Muscle of back (tissue), 13 donors: ENCODE measurements around the gene BAK1. TPM values are rescaled to one million over a fixed set of nuclear protein-coding genes. Genes with fewer than 3 reads are reported as not detected.
A peak's percentile ranks its signal among the peaks of the same experiment; 100 is the strongest.

Source experiments
- DNase-seq, 3 donors: peaks; one replicate each; pipeline versions ENCODE4 v3.0.0 to v3.0.0-alpha.2; 2013
- long read RNA-seq, 9 donors: transcript quantifications; one replicate each; lab custom pipeline, GENCODE V29; 2026
- polyA plus RNA-seq, 10 donors: library from polyadenylated mRNA; unstranded; fragments of 120-200 nt; gene quantifications; one replicate each; pipeline ENCODE4 v1.2.1, GENCODE V29; 2013; ENCODE audit not compliant: insufficient read length in 10 of 10

Gene BAK1
- polyA plus RNA-seq, result 10 to 100 TPM; 14.4 to 20.8 (median 17.3) TPM
- long read RNA-seq, donor 1, partial matches to known transcripts, result 0 of 4 reads
- long read RNA-seq, donor 1, other reads (novel, unspliced or antisense), result 0 of 4 reads
- long read RNA-seq, donor 2, partial matches to known transcripts, result 0 of 1 reads
- long read RNA-seq, donor 2, other reads (novel, unspliced or antisense), result 0 of 1 reads
- long read RNA-seq, donor 3, result 0 reads
- long read RNA-seq, donor 4, partial matches to known transcripts, result 0 of 2 reads
- long read RNA-seq, donor 4, other reads (novel, unspliced or antisense), result 0 of 2 reads
- long read RNA-seq, donor 5, transcript BAK1-202 (6 exons, 2,136 nt), result major isoform, 8 of 8 reads
- long read RNA-seq, donor 5, partial matches to known transcripts, result 0 of 8 reads
- long read RNA-seq, donor 5, other reads (novel, unspliced or antisense), result 0 of 8 reads
- long read RNA-seq, donor 6, transcript BAK1-202 (6 exons, 2,136 nt), result major isoform, 7 of 7 reads
- long read RNA-seq, donor 6, partial matches to known transcripts, result 0 of 7 reads
- long read RNA-seq, donor 6, other reads (novel, unspliced or antisense), result 0 of 7 reads
- long read RNA-seq, donor 7, partial matches to known transcripts, result 0 of 4 reads
- long read RNA-seq, donor 7, other reads (novel, unspliced or antisense), result 0 of 4 reads
- long read RNA-seq, donor 8, transcript BAK1-202 (6 exons, 2,136 nt), result major isoform, 6 of 6 reads
- long read RNA-seq, donor 8, partial matches to known transcripts, result 0 of 6 reads
- long read RNA-seq, donor 8, other reads (novel, unspliced or antisense), result 0 of 6 reads
- long read RNA-seq, donor 9, partial matches to known transcripts, result 0 of 1 reads
- long read RNA-seq, donor 9, other reads (novel, unspliced or antisense), result 0 of 1 reads

DNA sequence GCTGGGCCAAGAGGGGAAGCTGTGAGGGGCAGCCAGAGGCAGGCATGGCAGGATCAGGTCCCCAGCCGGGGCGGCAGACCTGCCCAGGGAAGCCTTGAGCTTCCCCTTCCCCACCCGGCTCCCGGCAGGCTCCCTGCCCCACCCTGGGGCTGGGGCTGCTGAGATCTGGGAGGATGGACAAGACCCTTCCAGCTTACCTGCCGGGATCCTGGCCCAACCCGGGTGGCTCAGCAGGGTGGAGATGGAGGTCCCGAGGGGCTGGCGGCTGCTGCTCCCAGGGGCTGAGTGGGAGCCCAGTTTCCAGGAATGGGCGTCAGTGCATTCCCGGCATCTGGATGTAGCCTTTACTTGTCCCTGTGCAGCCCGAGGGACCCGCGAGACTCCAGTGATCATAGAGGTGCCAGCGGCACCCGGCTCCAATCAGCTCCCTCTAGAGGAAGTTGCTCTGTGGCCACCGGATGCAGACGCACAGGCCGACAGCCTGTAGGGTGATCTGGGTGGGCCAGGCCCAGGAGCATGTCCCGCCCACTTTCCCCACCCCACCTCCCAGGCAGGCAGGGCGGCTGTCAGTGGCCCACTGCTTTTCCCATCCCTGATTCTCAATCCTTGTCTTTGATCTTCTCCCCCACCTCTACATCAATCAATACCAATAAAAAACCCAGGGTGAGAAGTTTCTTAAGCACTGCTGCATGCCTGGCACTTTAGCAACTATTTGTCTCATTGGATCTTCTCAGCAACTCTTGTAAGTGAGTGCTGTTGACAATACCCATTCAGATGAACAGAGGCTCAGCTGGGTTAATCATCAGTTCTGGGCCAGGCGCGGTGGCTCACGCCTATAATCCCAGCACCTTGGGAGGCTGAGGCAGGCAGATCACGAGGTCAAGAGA, at the start of gene BAK1:
Gene BAK1, minus strand, starts transcription at position 449 of the 887 bp plus-strand sequence. CDS start 2,672 bp downstream, outside the sequence.
- peak; percentile 86 to 94 (median 90) for DNase-seq

DNA sequence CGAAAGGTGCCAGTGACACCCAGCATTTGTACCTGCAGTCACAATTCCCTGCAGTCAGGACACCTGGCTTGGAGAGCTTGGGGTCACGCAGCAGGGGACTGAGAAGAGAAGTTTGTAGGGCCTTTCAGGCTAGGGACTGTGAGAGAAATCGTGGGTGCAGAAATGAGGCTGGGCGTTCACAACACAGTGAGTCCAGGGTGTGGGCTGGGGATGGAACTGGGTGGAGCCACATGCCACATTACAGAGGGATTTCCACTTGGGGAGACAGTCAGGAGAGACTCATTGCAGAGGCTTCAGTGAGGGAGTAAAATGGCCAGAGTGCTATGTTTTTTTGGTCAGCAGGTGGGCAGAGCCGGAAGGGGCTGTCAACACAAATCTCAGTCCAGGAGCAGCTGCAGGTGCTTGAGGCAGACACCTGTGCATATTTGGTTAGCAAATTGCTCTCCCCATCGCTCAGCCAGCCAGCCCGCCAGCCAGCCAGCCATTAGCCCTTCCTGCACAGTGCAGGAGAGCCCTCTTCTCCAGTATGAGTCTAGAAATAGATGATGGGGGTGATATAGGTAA, 48.4 kb upstream of the BAK1 start:
- DNase-seq, result no peak

DNA sequence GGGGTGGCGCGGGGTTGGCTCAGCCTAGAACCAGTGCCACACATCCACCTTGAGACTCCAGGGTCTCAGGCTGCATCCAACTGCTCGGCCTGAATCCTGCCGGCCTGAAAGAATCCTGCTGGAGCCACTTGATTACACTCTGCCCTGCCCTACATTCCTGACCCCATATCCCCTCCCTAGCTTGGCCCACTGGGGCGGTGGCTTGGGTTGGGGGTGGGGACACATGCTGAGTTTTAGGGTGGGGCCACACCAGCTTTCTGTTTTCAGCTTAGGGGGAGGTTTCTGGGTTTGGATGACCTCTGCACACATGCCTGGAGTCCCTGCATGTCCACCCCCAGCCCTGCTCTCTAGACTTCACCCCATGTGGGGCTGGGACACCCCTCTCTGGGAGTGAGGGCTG, 47.8 kb upstream of the BAK1 start:
- DNase-seq, result no peak

DNA sequence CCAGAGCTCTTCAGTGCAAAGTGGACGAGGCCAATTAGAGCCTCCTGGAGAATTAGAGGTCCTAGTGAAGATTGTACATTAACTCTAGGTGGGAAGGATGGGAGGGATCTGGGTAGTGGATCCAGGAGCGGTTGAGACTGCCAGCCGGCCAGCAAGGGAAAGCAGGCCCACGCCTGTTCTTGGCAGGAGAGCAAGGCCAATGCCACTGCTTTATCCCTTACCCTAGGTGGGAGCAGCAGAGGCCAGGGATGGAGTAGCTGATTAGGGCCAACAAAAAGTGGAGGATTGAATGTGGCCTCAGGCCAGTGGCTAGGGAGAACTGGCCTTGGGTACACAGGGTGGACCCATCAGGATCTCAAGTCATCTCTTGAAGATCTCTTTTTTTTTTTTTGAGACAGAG, 44.8 kb upstream of the BAK1 start:
- no peak for DNase-seq

DNA sequence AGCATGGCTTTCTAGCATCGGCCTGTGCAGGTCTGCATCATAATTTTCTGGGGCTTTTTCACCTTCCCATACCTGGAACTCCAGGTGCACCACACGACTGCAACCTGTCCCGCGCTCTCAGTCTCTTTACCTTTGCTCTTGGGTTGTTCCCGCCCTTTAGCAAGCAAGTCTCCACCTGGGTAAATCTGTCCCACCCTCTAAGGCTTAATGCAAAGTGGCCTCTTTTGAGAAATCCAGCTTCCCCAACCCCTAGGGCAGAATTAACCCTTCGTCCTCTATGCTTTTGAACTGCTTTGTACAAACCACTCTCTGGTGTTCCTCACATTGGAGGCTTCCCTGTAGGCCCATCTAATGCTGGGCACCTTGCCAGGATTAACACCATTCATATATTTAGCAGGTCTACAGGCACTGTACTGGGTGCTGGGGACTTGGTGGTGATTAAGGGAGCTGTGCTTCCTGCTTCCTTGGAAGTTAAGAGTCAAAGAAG, 43.9 kb upstream of the BAK1 start:
- no peak for DNase-seq

DNA sequence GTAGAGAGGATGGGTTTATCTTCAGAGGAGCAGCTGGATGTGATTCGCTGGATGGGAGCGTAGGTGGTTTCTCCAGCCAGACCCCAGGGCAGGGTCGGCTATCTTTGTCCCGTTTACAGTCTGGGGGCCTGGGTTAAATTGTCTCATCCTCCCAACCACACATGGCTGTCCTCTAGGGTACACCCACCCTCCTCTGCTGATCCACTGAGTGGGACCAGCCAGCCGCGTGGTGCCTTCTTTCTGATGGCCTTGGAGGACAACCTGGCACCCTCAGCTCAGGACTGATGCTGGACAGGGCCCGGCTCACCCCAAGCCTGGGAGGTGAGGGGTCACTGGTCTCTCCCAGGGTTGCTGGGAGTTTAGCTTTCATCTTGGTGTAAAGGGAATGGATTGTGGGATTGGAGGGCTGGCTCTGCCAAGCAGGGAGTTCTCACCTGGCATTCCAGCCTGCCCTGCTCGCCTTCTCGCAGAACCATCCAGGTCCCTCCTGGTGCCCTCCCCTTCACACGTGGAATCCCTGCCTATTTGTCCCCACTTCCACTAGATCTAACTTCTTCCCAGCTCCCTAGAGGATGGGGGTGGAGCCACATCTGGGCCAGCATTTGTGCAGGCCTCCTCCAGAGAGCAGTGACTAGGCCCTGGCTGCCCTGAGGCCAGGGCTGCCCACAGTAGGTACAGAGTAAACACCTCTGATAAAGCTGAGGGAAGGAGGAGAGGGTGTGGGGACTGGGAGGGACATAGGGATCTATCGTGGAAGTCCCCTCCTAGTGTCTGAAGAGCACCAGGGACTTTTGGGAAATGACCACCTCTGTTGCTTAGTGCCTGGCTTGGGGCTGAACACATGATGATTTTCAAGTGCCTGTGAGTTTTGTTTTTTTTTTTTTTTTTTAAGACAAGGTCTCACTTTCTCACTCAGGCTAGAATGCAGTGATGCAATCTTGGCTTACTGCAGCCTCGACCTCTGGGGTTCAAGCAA, 42.7 kb upstream of the BAK1 start:
- DNase-seq, result no peak

DNA sequence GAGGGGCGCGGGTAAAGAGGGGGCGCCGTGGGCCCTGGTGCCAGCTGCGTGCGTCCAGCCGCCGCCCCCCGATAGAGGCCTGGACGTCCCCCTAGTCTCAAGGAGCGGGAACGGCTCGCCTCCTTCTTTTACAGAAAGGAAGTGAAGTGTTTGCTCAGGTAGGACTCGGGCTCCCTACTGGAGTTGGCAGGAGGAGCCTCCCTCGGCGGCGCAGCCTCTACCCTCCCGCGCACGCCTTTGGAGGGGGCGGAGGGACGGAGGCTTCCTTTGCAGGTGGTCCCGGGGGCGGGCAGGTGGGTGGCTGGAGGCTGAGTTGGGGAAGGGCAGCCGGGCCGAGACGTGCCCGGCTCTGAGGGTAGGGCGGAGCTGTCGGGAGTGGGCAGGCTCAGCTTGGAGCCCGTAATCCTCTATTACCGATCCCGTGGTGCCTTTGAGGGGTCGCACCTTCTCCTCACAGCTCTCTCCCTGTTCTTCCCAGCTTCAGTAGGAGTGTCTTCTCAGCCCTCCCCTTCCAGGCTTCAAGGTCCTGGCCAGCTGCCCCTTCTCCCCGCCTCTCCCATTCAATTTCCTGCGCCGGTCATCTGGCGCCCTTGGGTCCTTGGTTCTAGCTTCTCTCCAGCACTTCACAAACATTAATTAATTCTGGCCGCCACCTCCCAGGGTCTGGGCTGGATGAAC, 41.8 kb upstream of the BAK1 start:
- DNase-seq, result peak in 2 of 3 donors; percentile 52 to 75

DNA sequence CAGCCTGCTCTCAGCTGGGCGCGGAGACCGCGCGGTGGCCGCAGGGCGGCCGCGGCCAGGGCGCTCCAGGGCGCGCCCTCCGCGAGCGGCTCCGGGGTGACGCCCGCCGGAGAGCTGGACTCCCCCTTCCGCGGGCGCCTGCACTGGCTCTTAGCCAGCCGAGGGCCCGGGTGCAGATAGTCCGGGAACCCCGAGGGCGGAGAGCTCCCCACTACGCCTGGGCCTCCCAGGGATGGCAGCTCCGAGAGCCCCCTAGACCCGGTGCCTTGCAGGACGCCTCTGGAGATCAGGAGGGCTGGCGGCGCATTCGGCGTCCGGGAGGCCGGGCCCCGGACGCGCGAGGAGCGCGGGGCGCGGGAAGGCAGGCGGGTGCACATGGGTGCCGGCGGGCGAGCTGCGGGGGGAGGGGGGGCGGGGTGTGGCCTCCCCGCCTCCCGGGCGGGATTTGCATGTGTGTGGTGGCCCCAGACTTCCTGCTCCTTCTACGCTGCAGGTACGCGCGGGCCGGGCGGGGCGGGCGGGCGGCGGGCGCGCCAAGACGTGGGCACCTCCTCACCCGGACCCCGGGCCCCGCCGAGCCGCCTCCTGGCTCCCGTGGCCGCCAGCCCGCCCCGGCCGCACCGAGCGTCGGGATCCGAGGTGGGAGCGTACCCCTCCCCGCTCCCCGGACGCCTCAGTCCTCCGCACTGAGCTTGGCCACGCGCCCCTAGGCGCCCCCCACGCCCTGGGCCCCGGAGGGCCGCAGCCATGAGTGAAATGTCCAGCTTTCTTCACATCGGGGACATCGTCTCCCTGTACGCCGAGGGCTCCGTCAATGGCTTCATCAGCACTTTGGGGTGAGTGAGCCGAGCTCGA, 41.0 kb upstream of the BAK1 start, which contains the start of gene ITPR3:
Gene ITPR3, plus strand, starts transcription at position 467 of the 855 bp plus-strand sequence. Its CDS starts 281 bp downstream, at position 748.
- DNase-seq, result peak in 1 of 3 donors; percentile 78

DNA sequence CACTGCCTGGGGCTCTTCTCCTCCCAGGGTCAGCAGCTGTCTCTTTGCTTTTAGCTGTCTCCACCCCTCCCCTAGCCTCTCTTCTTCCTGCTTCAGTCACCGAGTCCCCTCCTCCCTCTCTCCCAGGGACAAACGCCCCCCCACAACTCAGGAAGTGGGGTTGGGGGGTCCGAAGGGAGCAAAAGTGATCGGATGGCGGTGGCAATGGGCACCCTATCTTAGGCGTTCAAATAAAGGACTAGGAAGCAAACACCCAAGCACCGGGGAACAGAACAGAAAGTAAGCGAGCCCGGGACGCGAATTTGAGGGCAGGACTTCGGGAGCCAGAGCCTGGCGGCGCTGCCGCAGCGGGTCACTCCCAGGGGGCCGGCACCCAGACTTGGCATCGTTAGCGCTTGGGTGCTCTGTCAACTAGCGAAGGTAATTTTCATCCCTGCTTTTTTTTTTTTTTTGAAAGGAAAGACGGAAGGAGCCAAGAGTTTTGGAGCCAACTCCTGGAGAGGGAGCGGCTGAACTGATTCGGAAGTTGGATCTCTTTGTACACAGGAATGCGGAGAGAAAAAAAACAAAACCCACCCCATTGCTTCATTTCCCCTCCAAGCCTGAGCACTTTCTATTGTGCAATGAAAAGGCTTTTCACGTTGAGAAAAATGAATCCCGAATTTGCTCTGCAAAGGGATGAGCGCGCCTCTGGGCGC, 40.2 kb upstream of the BAK1 start:
- peak in 2 of 3 donors; percentile 55 to 89 for DNase-seq

DNA sequence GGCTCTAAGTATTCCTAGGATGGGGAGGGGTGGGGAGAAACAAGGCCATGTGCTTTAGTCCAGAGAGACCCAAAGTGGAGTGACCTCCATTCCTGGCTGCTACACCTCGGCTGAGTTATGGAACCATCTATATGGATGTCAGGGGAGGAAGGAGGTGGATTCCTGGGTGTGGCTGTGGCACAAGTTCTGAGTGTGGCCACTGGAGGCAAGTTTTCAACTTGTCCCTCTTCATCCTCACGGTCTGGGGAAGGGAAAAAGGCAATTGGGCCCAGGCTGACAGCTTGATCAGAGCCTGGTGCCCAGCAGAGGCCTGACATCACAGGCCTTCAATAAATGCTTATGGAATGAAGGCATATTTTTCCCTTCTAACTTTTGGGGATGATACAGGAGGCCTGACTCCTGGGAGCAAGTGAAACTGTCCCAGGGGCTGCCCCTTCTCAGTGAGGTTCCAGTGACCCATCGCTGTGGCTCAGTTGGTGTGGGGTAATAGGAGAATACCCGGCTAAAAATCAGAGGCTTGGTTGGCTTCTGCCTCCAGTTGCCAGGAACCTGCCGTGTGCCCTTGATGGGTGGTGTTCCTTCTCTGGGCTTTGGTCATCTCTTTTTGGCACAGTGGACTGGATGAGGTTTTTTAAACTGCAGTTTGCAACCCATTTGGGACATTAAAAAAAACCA, 39.2 kb upstream of the BAK1 start:
- no peak for DNase-seq

DNA sequence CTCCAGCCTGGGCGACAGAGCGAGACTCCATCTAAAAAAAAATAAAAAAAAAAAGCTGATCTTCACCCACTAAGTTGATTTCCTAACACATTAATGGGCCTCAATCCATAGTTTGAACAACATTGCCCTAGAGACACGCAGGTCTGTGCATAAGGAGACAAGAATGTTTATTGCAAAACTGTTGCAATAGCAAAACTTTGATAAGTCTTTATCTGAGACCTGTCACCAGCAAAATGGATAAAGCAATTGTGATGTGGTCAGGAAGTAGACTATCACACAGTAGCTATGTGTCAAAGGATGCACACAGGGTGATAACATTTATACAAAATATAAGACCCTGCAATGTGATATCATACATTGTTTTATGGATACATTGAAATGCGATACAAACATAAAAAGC, 36.8 kb upstream of the BAK1 start:
- no peak for DNase-seq

DNA sequence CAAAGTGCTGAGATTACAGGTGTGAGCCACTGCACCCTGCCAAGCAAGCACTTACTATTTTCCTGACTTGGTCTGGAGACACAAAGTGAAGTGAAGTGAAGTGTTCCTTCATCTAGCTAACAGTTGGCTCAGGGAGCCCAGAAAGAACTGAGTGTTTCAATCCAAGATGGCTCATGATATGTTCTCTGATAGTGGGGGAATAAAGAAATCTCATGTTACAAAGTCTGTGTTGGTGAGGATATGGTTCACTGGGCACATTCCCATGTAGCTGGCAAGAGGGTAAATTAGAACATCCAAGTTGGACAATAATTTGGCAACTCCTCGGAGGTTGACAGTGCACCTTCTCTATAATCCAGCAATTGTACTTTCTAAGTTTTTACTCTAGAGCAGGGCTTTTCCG, 36.0 kb upstream of the BAK1 start:
- no peak for DNase-seq

DNA sequence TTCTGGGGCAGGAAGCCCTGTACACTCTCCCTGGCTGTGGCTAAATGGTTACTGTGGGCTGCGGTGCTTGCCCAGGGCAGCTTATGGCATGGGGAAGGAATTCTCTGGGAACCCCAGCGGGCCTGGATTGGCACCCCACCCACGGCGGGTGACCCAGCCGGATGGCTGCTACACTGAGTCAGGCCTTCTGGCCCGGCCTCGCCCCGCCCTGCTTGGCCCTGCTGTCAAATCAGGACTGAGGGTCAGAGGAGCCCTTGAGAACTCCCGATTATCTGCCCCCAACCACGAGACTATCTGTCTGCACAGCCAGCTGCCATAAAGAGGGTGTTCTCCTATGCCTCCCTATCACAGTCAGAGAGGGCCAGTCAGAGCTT, 33.7 kb upstream of the BAK1 start:
- DNase-seq, result no peak

DNA sequence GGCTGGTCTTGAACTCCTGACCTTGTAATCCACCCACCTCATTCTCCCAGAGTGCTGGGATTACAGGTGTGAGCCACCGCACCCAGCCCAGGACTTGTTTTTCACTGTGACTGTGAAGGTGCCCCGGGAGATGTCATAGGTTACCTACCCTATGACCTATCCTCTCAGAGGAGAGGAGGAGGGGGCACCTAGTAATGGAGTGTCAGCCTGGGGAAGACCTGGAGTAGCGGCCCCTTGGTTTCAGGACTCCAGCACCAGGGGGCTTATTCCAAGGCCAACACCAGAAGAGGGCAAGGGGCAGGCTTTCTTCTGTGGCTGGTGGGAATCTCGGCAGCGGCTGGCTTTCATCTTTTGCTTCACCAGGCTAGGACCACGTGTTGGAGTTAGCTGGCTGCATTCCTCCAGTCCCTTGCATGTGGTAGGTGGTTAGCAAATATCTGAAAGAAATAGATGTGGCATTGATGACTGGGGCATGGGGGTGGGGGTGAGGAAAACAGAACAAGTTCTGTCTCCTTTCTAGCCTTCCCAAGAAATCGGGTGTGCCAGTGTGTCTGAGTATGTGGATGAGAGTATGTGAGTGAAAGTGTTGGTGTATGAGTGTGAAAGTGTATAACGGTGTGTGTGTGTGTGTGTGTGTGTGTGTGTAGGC, 33.2 kb upstream of the BAK1 start:
- no peak for DNase-seq

DNA sequence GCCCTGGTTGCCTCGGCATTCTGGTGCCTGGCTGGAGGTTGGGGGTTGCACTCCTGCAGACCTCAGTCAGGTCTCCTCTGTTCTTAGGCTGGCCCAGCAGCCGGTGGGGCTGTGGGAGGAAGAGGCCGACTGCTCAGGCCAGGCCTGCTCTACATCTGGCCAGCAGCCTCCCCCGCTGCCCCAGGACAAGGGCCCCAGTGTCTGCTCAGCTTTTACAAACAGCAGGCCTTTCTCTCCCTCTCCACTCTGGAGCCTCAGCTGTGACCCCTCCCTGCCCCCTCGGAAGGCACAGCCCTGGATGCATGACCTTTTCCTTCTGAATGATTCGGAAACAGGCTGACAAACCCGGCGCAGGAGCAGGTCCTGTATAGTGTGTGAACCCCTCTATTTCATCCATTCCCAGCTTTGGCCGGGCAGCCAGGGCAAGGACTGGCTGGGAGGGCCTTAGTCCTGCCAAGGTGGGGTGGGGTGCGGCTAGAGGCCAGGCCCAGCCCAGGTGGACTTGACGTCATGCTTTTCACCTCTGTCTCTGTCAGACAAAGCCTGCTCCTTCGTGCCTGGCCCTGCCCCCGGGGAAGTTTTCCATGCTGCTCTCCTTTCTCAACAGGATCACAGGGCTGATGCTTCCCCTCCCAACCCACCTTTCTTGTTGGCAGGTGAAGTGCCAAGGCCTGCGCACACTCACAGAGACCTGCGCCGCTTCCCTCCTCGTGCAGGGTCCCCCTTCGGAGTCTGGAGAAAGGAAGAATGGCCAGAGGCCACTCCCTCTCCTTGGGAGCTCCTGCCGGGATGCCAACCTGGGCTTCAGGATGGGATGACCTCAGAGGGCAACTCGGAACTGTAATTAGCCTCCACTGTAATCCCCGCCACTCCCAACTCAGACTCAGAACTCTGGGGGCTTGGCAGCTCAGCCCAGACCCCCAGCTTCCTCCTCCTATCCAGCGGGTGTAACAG, 31.0 kb upstream of the BAK1 start:
- DNase-seq, result peak in 1 of 3 donors; percentile 55
